C4-2B (cell line): Measurements from ENCODE around the gene RAB8B.

Experiments used
- H3K27ac ChIP-seq: fragments of 450-650 bp; 2 replicates; pipeline ENCODE4 v1.5.1; 2017
- ZFX ChIP-seq: fragments of 450-650 bp; IDR thresholded peaks from 2 replicates; pipeline ENCODE4 v1.6.1; 2017
- TF ChIP-seq, protein P1 (sequence below): fragments of 450-650 bp; conservative IDR thresholded peaks from 2 replicates; pipeline ENCODE4 v1.5.1; 2017; ENCODE audit warnings: mild to moderate bottlenecking

Gene RAB8B

DNA sequence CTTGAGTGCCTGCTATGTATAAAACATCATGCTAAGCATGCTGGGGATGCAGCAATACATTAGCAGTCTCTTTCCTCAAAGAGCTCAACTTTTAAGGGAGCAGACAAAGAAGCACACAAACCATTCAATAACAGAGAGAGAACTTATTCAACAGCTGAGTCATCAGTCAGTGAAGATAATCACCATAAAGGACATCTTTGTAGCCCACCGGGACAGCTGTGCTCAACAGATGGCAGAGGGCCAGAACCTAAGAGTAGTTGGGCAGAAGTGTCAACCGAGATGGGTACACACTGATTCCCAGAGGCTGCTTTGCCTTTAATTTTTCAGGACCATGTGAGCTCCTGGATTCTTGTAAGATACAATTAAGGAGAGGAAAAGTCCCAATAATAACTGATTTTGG is 4.2 kb upstream of the RAB8B start:
- no peak overlapping the region for H3K27ac ChIP-seq

GRCh38 chr15:63186065-63186464 is 3.3 kb upstream of the RAB8B start:
- H3K27ac ChIP-seq, result no peak overlapping the region
- TF ChIP-seq, protein P1, sequence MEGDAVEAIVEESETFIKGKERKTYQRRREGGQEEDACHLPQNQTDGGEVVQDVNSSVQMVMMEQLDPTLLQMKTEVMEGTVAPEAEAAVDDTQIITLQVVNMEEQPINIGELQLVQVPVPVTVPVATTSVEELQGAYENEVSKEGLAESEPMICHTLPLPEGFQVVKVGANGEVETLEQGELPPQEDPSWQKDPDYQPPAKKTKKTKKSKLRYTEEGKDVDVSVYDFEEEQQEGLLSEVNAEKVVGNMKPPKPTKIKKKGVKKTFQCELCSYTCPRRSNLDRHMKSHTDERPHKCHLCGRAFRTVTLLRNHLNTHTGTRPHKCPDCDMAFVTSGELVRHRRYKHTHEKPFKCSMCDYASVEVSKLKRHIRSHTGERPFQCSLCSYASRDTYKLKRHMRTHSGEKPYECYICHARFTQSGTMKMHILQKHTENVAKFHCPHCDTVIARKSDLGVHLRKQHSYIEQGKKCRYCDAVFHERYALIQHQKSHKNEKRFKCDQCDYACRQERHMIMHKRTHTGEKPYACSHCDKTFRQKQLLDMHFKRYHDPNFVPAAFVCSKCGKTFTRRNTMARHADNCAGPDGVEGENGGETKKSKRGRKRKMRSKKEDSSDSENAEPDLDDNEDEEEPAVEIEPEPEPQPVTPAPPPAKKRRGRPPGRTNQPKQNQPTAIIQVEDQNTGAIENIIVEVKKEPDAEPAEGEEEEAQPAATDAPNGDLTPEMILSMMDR, result no peak
- TF ChIP-seq ZFX, result no peak

More for the DNA sequence above, 4.2 kb upstream of the RAB8B start:
- TF ChIP-seq, protein P1, result no peak
- no peak for TF ChIP-seq ZFX

GRCh38 chr15:63187589-63188226 is 1.7 kb upstream of the RAB8B start:
- no peak overlapping the region for H3K27ac ChIP-seq
- TF ChIP-seq ZFX, result no peak
- TF ChIP-seq, protein P1, result no peak

- H3K27ac ChIP-seq, result peak overlapping the region; percentile 60; the same call in 1 of the 2 replicates
- TF ChIP-seq, protein P1, result no peak
- no peak for TF ChIP-seq ZFX
Measured at GRCh38 chr15:63188247-63188925, 1.0 kb upstream of the RAB8B start.

DNA sequence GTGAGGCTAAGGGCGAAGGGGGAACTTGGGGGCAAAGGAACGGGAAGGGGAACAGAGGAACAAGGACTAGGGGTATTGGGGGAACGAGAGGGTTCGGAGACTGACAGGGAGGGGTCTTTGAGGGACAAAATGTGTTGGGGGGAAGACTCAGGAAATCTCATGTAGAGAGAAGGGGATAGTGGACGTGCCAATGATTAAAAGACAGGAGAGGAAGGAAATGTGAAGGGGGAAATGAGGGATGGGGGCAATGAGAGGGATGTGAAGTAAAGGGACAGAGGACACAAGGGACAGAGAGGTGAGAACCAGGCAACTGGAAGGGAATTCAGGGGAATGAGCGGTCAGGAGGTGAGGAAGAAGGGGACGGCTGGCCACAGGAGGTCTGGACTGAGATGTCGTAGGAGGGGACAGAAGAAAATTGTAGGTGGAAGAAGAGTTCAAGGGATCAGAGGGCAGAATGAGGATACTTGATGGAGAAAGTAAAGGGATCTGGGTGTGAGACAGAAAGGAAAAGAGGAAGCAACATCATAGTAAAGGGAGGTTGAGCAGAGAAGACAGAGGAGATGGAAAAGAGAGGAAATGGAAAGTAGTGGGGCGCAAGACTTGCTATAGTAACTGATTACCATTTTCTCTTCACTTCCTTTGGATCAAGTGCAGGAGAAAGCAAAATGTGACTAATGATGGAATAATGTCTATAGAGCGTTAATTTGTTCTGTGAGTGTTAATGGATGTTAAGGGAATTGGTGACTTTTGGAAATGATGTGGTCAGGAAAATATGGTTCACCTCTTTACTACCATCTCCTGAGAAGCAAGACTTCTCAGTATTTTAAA is 749 bp downstream of the RAB8B start:
- TF ChIP-seq, protein P1, result no peak
- no peak for TF ChIP-seq ZFX
- peak overlapping the region; percentile 60 for H3K27ac ChIP-seq

GRCh38 chr15:63190769-63191649 is 1.6 kb downstream of the RAB8B start:
- TF ChIP-seq, protein P1, result no peak
- TF ChIP-seq ZFX, result no peak
- H3K27ac ChIP-seq, result no peak overlapping the region
